HepG2 (cell line): Measurements from ENCODE around the gene MINDY3.

Experiments used
- HNF4G ChIP-seq, 2 experiments: sonication (generic) in 1 of 2; formaldehyde crosslinking in 1 of 2; IDR thresholded peaks; 2 replicates each; pipeline versions ENCODE4 v1.4.0 to v1.6.1; 2011 to 2020; ENCODE audit warnings: borderline replicate concordance in 2 of 2, low read depth in 2 of 2, mild to moderate bottlenecking in 2 of 2, low read length in 1 of 2, missing genetic modification reagents in 1 of 2, moderate library complexity in 1 of 2
- LCORL ChIP-seq, 2 experiments: fragments of 450-650 bp in 1 of 2; sonication (generic) in 1 of 2; formaldehyde crosslinking in 1 of 2; IDR thresholded peaks; 2 replicates each; pipeline versions ENCODE4 v1.5.0 to v1.6.1; 2017 to 2020; ENCODE audit warnings: antibody characterized with exemption in 1 of 2, missing genetic modification reagents in 1 of 2
- POLR2A ChIP-seq, 2 experiments: IDR thresholded peaks; 2 replicates each; pipeline ENCODE4 v1.6.1; 2011; ENCODE audit warnings: low read depth in 2 of 2, low read length in 2 of 2, mild to moderate bottlenecking in 1 of 2, moderate library complexity in 1 of 2; ENCODE audit not compliant: insufficient read depth in 1 of 2
- TF ChIP-seq, protein P1 (sequence below): sonication (generic); formaldehyde crosslinking; IDR thresholded peaks from 2 replicates; pipeline ENCODE4 v1.5.1; 2020; ENCODE audit warnings: mild to moderate bottlenecking, missing genetic modification reagents, moderate library complexity

GRCh38 chr10:15817409-15818046 lies 42.8 kb downstream of the MINDY3 start:
- TF ChIP-seq HNF4G (IDR thresholded peaks at IDR 0.05; ENCODE audit: borderline replicate concordance, low read depth, low read length): no peak
- no peak for TF ChIP-seq HNF4G (CRISPR knock-in tag; IDR thresholded peaks at IDR 0.05; ENCODE audit: borderline replicate concordance, low read depth)
- no peak for TF ChIP-seq POLR2A (IDR thresholded peaks at IDR 0.05; ENCODE audit: insufficient read depth in 1 of 2, low read depth in 2 of 2, low read length in 2 of 2)
- TF ChIP-seq LCORL (IDR thresholded peaks at IDR 0.05): no peak
- TF ChIP-seq LCORL (CRISPR knock-in tag; IDR thresholded peaks at IDR 0.05): peak; percentile 53; the same call in 1 of the 2 replicates
- TF ChIP-seq, protein P1, sequence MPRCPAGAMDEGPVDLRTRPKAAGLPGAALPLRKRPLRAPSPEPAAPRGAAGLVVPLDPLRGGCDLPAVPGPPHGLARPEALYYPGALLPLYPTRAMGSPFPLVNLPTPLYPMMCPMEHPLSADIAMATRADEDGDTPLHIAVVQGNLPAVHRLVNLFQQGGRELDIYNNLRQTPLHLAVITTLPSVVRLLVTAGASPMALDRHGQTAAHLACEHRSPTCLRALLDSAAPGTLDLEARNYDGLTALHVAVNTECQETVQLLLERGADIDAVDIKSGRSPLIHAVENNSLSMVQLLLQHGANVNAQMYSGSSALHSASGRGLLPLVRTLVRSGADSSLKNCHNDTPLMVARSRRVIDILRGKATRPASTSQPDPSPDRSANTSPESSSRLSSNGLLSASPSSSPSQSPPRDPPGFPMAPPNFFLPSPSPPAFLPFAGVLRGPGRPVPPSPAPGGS (CRISPR knock-in tag): no peak
